Measurements from ENCODE around the gene HS6ST1.

DNA sequence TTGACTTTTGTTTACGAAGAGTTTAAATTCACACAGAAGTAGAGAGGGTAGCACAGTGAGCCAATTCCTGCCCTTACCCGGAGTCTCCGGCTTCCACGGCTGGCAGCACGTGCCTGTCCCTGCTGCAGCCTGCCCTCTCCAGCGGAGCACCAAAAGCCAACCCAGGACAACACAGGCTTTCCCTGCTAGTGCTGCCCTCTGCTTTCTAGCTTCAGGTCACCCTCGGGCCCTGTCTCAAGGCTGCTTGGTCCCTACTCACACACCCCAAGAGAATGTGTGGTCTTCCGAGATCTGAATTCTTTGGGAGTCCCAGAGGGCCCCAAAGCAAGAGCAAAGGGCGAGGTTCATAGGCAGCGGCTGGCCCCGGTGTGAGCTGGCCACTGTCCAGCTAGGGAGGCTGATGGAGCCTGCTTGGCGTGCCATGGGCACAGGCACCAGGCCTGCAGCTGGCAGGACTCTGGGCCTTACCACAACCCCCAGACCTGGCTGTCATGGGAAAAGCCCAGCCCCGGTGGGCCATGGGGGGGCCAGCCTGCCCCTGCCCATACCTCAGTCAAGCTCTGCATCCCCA is 7.0 kb upstream of the HS6ST1 start:
- TF ChIP-seq POLR2A (IDR thresholded peaks at IDR 0.05) (no peak), EP300 (IDR thresholded peaks at IDR 0.05; ENCODE audit: low read depth) (no peak)
